Subcutaneous adipose tissue (tissue), 4 donors: ENCODE results near the gene SEC22C. TPM values are rescaled to one million over a fixed set of nuclear protein-coding genes. Genes with fewer than 3 reads are reported as not detected.

Source experiments
- total RNA-seq, 4 donors: library from RNA; depleted of rRNA; stranded (reverse); fragments of >200 nt; gene quantifications; one replicate each; pipeline ENCODE4 v1.1.0, GENCODE V29; 2016
- TF ChIP-seq, protein P1 (sequence below): fragments of 450-650 bp; IDR thresholded peaks from one replicate; pipeline ENCODE4 v1.5.1; 2016; ENCODE audit warnings: low read depth, mild to moderate bottlenecking, control low read depth, antibody characterized with exemption, moderate library complexity

SEC22C gene
- total RNA-seq, 4 donors from 2014 or later, result 45.6 to 64.3 (median 53.1) TPM

DNA sequence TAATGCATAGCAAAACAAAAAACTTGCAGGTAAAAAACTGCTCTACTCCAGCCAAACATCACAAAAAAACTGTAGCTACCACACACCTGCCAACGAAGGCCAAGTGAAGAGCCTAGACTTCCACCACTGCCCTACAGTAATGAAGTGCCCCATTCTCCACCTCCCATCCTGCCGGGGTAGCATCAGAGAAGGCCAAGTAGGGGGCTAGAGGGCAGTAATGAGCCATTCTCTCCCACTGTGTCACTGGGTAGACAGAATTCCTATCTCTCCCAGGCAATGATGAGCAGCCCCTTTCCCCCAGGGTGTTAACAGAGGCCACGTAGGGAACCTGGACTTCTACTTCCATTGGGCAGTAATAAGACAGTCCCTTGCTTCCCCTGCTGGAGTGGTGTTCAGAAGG is 9.5 kb downstream of the SEC22C start:
- TF ChIP-seq, protein P1, sequence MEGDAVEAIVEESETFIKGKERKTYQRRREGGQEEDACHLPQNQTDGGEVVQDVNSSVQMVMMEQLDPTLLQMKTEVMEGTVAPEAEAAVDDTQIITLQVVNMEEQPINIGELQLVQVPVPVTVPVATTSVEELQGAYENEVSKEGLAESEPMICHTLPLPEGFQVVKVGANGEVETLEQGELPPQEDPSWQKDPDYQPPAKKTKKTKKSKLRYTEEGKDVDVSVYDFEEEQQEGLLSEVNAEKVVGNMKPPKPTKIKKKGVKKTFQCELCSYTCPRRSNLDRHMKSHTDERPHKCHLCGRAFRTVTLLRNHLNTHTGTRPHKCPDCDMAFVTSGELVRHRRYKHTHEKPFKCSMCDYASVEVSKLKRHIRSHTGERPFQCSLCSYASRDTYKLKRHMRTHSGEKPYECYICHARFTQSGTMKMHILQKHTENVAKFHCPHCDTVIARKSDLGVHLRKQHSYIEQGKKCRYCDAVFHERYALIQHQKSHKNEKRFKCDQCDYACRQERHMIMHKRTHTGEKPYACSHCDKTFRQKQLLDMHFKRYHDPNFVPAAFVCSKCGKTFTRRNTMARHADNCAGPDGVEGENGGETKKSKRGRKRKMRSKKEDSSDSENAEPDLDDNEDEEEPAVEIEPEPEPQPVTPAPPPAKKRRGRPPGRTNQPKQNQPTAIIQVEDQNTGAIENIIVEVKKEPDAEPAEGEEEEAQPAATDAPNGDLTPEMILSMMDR, result no peak

DNA sequence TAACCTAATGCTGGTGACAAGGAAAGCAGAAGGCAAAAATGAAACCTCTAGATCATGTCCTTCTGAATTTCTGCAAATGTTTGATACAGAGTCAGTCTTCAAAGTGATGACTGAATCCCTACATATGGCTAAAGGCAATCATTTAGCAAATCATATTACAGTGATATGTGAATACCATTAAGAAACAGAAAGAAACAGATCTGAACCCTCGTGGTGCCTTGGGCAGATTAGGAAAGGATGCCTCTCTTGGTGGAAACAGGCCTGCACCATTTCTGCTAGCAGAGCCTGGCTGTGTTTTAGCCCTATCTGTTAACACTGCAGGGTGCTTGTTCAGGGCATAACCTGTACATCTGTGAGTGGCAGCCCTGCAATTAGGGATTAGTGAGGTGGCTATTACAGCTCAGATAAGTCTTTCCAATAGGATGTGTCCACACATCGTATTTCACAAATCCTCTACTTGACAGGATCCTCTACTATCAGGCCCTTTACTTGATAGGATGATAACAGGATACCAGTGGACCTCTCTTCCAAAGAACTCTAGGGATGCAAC is 12.1 kb downstream of the SEC22C start:
- TF ChIP-seq, protein P1, result no peak

DNA sequence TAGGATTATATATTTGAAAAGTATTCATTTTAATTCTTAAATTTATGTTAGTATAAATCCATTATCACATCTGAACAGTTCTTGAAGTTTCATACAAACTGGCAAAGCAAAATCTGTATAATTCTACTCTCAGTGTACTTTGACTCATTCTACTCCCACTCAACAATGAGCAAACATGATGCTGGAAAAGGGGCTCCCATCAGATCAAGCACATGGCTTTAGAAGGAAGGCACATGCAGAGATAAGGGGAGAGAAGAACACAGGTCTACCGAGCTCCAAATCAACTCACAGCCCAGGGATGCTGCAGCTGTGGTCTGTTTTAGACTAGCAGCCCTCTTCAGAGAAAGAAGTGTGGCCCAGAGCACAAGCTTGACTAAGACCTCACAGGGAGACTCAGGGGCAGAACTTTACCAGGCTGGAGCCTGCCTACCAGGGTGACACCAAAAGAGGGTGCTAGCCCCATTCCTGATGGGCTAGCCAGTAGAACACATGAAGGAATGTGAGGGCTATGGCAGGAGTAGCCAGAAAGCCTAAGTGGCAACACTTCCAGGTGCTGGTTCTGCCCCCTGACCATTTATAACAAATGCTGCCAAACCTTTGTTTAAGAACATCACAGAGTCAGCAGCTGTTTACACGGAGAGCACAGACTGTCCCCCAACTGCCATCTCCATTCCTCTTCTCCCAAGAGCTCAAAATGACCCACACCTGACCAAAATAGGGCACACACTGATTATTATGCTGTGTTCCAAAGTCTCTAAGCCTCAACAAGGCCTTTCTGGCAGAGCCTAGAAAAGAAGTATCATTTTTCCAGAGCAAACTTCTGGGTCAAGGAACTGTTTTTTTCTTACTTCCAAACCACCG is 19.5 kb downstream of the SEC22C start:
- TF ChIP-seq, protein P1, result no peak

DNA sequence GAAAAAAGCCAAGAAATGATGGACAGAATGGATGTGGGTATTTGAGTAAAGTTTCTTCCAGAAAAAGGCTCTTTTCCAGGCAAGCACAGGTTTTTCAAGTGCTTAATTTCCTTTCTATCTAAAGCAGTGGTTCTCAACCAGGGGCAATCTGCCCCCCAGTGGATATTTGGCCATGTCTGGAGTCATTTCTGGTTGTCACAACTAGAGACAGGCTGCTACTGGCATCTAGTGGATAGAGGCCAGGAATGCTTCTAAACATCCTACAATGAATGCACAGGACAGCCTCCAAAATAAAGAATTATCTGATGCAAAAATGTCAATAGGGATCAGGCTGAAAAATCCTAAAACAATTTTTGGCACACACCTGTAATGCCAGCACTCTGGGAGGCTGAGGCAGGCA is 23.9 kb downstream of the SEC22C start:
- TF ChIP-seq, protein P1, result no peak

DNA sequence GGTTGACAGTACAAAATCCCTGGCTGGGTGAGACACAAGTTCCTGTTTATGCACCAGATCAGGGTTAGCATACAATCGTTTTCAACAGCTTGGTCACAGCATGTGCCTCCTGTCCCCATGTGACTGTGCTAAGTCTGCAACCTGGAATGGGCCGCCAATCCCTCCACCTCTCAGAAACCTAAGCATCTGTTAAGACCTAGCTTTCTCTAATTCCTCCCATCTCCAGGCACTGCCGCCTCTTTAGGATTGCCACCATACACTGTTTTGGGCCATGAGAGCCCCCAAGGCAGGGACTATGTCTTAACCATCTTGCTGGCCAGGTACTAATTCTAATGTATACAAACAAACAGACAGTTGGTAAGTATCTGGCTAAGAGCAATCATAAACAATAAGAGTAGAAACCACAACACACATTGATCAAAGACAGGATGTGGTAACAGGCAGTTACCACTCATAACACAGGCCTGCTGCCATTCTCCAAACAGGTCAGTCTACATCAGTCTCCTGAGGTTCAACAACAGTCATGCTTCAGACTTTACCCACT is 25.6 kb downstream of the SEC22C start:
- TF ChIP-seq, protein P1, result no peak

DNA sequence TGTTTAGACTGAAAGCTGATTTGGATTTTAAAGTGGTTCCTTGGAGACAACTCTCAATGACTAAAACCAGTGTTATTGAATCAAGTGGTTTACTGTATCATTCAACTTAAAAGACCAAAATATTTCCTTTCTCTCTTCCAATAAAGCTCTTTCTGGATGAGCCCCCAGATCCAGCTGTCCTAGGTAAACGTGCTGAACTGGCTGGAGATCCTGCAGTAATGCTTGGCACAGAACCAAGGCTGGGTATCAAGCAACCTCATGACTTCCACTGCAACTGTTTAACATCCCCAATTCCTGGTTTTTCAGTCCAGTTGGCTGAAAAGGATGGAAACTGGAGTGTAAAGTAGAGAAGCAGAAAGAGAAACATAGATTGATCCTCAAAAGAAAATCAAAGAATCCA is 28.9 kb downstream of the SEC22C start:
- TF ChIP-seq, protein P1, result no peak

DNA sequence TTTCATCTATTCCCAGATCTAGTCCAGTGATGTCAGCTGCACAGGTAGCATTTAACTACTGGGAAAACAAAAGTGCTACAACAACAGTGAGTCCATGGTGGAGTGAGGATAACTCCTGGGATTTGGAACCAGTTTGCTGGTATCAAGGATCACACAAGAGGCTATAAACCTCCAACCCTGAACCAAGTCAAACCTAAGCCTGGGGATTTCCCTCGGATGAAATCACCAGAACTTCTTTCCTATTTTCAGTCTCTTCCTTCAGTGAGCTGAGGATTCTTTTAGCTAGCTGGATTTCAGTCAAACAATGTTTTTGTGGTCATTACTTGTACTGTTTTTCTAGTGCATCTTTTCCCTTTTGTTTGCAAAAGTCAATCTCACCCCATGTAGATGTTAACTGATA is 31.5 kb downstream of the SEC22C start:
- TF ChIP-seq, protein P1, result no peak
